ENCODE results near the gene TTC34. TPM values are rescaled to one million over a fixed set of nuclear protein-coding genes. Genes with fewer than 3 reads are reported as not detected.

TTC34 gene
- total RNA-seq, 2 donors from 2014 or later: 0.27 to 0.44 TPM

- no peak overlapping the region for H3K9ac ChIP-seq (ENCODE audit: low read depth in 2 of 2, low read length in 2 of 2)
- H3K4me3 ChIP-seq: no peak overlapping the region
- H3K4me1 ChIP-seq: no peaks in the 10 kb centered on the region
- no peak for TF ChIP-seq CTCF (IDR thresholded peaks at IDR 0.05)
- no peak for DNase-seq
- H3K27me3 ChIP-seq: peaks cover 16% of the 10 kb centered on the region
- intact Hi-C loops (cut with DNase I): no loop called here
- H3K9me3 ChIP-seq: no peaks in the 10 kb centered on the region
- no peak overlapping the region for H3K27ac ChIP-seq
- H3K36me3 ChIP-seq: no peaks in the 10 kb centered on the region
Observed at GRCh38 chr1:2633366-2633935, 168.0 kb downstream of the TTC34 start.

- DNase-seq: peak; percentile 73
- H3K36me3 ChIP-seq: no peaks in the 10 kb centered on the region
- H3K9ac ChIP-seq (ENCODE audit: low read depth in 2 of 2, low read length in 2 of 2): no peak within 1 kb of the TSS
- no peaks in the 10 kb centered on the region for H3K9me3 ChIP-seq
- peaks cover 23% of the 10 kb centered on the region for H3K27me3 ChIP-seq
- no peaks in the 10 kb centered on the region for H3K4me1 ChIP-seq
- intact Hi-C loops (cut with DNase I): no loop called here
- TF ChIP-seq CTCF (IDR thresholded peaks at IDR 0.05): no peak
- H3K4me3 ChIP-seq: no peak within 1 kb of the TSS
- no peak within 1 kb of the TSS for H3K27ac ChIP-seq
Observed at GRCh38 chr1:2632561-2633361, 168.7 kb downstream of the TTC34 start, which contains the start of gene MMEL1. Gene MMEL1, minus strand, starts transcription at chr1:2633016. Its CDS starts 3,532 bp downstream, at chr1:2629484.

GRCh38 chr1:2632051-2632430 is 169.5 kb downstream of the TTC34 start:
- no peak for TF ChIP-seq CTCF (IDR thresholded peaks at IDR 0.05)
- Histone ChIP-seq H3K9ac (ENCODE audit: low read depth in 2 of 2, low read length in 2 of 2) (no peak overlapping the region), H3K27me3 (peaks cover 29% of the 10 kb centered on the region), H3K4me3 (no peak overlapping the region), H3K36me3 (no peaks in the 10 kb centered on the region), H3K4me1 (no peaks in the 10 kb centered on the region), H3K9me3 (no peaks in the 10 kb centered on the region), H3K27ac (no peak overlapping the region)
- no peak for DNase-seq
- intact Hi-C loops (cut with DNase I): no loop called here

- Histone ChIP-seq H3K27ac (no peak overlapping the region), H3K9ac (ENCODE audit: low read depth in 2 of 2, low read length in 2 of 2) (no peak overlapping the region), H3K36me3 (no peaks in the 10 kb centered on the region), H3K9me3 (no peaks in the 10 kb centered on the region), H3K27me3 (peaks cover 36% of the 10 kb centered on the region), H3K4me1 (no peaks in the 10 kb centered on the region), H3K4me3 (no peak overlapping the region)
- peak; percentile 78 for DNase-seq
- TF ChIP-seq CTCF (IDR thresholded peaks at IDR 0.05): no peak
- intact Hi-C loops (cut with DNase I): no loop called here
Observed at GRCh38 chr1:2631136-2632050, 170.1 kb downstream of the TTC34 start.

DNA sequence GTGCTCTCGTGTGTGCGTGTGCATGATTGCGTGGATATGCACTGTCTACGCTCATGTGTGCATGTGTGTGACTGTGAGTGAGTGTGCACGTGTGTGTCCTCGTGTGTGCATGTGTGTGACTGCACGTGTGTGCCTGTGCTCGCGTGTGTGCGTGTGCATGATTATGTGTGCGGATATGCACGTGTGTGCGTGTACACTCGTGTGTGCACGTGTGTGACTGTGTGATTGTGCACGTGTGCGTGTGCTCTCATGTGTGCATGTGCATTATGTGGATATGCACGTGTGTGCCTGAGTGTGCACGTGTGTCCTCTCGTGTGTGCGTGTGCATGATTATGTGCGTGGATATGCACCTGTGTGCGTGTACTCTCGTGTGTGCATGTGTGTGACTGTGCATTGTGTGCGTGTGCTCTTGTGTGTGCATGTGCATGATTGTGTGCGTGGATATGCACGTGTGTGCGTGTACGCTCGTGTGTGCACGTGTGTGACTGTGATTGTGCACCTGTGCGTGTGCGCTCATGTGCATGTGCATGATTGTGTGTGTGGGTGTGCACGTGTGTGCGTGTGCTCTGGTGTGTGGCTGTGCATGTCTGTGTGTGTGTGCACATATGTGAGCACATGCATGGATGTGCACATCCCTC is 170.9 kb downstream of the TTC34 start:
- no peak overlapping the region for H3K27ac ChIP-seq
- no peak for DNase-seq

More for the DNA sequence above, 170.9 kb downstream of the TTC34 start:
- peaks cover 37% of the 10 kb centered on the region for H3K27me3 ChIP-seq
- H3K36me3 ChIP-seq: no peaks in the 10 kb centered on the region
- no peak overlapping the region for H3K9ac ChIP-seq (ENCODE audit: low read depth in 2 of 2, low read length in 2 of 2)
- H3K9me3 ChIP-seq: no peaks in the 10 kb centered on the region
- no peak for TF ChIP-seq CTCF (IDR thresholded peaks at IDR 0.05)
- intact Hi-C loops (cut with DNase I): no loop called here
- no peak overlapping the region for H3K4me3 ChIP-seq
- H3K4me1 ChIP-seq: no peaks in the 10 kb centered on the region

All from colonic mucosa (tissue), 4 donors.